Esophagus muscularis mucosa (tissue), 3 donors: Measurements from ENCODE around the gene SEC23IP.

Source experiments
- CTCF ChIP-seq, 3 experiments: fragments of 200-600 bp in 2 of 3; fragments of 450-650 bp in 1 of 3; sonication (generic) in 2 of 3; IDR thresholded peaks; one replicate each; pipeline ENCODE4 v1.5.1; 2017 to 2019; ENCODE audit warnings: antibody characterized with exemption in 3 of 3, mild to moderate bottlenecking in 2 of 3, moderate library complexity in 1 of 3
- POLR2A ChIP-seq: fragments of 450-650 bp; IDR thresholded peaks from one replicate; pipeline ENCODE4 v1.6.1; 2017; ENCODE audit warnings: antibody characterized with exemption, moderate library complexity, mild to moderate bottlenecking, low read depth
- POLR2AphosphoS5 ChIP-seq, 2 donors: sonication (generic); formaldehyde crosslinking; IDR thresholded peaks; one replicate each; pipeline ENCODE4 v1.6.1; 2017; ENCODE audit warnings: antibody characterized with exemption in 2 of 2

GRCh38 chr10:119947300-119947699, 54.8 kb downstream of the SEC23IP start:
- TF ChIP-seq POLR2AphosphoS5 (IDR thresholded peaks at IDR 0.05) (no peak), CTCF (IDR thresholded peaks at IDR 0.05) (no peak), POLR2A (no peak)
